Activated naive CD4-positive, alpha-beta T cell treated with anti-CD3 and anti-CD28 coated beads, Interleukin-2, amount 50 U/mL, for 72 hours (primary cell): ENCODE measurements around the gene BORA. TPM values are rescaled to one million over a fixed set of nuclear protein-coding genes. Genes with fewer than 3 reads are reported as not detected.

Experiments used
- total RNA-seq, 2 donors: library from RNA; stranded (reverse); gene quantifications; one replicate each; pipeline ENCODE4 v1.2.3, GENCODE V29; 2022

Gene BORA
- total RNA-seq, 2 donors from 2014 or later = 23.7 to 25.9 TPM

Other genes with a start within 250 kb of the BORA start
- 10 to 100 TPM; 20.5 to 42.2 TPM for gene MZT1, start 294 bp upstream of the BORA start, total RNA-seq
- gene DIS3, start 54.0 kb downstream of the BORA start, total RNA-seq = 10 to 100 TPM; 44.9 to 47.2 TPM
- 10 to 100 TPM; 26.2 to 28.9 TPM for gene PIBF1, start 54.2 kb downstream of the BORA start, total RNA-seq